Nephron (organoid): ENCODE data around the gene DPF3.
A peak's percentile ranks its signal among the peaks of the same experiment; 100 is the strongest.

Experiments used
- H3K27ac Mint-ChIP-seq, 3 experiments: 2 replicates each; pipeline ENCODE4 v1.8.0; 2020; ENCODE audit warnings: mixed read lengths in 3 of 3, mild to moderate bottlenecking in 2 of 3, moderate library complexity in 1 of 3
- H3K27me3 Mint-ChIP-seq: 2 replicates; pipeline ENCODE4 v1.8.0; 2021; ENCODE audit warnings: low read depth, mild to moderate bottlenecking, moderate library complexity, mixed read lengths
- H3K36me3 Mint-ChIP-seq: 2 replicates; pipeline ENCODE4 v1.8.0; 2020; ENCODE audit warnings: low read depth, mixed read lengths
- H3K4me1 Mint-ChIP-seq: 2 replicates; pipeline ENCODE4 v1.8.0; 2020; ENCODE audit warnings: mixed read lengths
- H3K4me3 Mint-ChIP-seq, 3 experiments: 2 replicates each; pipeline ENCODE4 v1.8.0; 2020; ENCODE audit warnings: mild to moderate bottlenecking in 3 of 3, mixed read lengths in 3 of 3, moderate library complexity in 2 of 3
- H3K9me3 Mint-ChIP-seq: 2 replicates; pipeline ENCODE4 v1.8.0; 2020; ENCODE audit warnings: mixed read lengths
- TF ChIP-seq, protein P1 (sequence below), 3 experiments: fragments of 200-600 bp; sonication (generic); IDR thresholded peaks; one replicate each; pipeline ENCODE4 v1.5.0; 2021; ENCODE audit warnings: antibody characterized with exemption in 3 of 3; ENCODE audit not compliant: unreplicated experiment in 3 of 3

Gene DPF3

DNA sequence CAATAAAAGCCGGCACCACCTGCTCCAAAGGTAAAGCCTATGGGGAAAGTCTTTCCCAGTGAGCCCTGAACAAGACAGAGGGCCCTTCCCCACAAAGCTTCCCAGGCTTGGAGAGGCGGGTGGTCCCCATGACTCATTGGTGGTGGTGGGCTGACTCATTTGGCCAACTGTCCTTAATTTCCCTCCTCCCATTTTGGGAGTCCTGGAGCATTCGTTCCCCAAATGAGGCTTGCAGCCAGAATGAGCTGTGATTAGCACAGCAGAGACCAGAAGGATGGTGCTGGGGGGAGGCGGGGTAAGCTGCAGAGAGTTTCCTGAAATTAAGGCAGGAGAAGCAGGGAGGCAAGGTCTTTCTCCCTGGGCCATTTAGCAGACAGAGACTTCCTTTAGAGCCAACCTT lies 241.7 kb downstream of the DPF3 start:
- Mint-ChIP-seq H3K9me3 (no peaks in the 10 kb centered on the region), H3K4me1 (peaks cover 12% of the 10 kb centered on the region), H3K27ac (no peak overlapping the region), H3K4me3 (no peak overlapping the region), H3K27me3 (peaks cover 4% of the 10 kb centered on the region), H3K36me3 (no peaks in the 10 kb centered on the region)
- TF ChIP-seq, protein P1, sequence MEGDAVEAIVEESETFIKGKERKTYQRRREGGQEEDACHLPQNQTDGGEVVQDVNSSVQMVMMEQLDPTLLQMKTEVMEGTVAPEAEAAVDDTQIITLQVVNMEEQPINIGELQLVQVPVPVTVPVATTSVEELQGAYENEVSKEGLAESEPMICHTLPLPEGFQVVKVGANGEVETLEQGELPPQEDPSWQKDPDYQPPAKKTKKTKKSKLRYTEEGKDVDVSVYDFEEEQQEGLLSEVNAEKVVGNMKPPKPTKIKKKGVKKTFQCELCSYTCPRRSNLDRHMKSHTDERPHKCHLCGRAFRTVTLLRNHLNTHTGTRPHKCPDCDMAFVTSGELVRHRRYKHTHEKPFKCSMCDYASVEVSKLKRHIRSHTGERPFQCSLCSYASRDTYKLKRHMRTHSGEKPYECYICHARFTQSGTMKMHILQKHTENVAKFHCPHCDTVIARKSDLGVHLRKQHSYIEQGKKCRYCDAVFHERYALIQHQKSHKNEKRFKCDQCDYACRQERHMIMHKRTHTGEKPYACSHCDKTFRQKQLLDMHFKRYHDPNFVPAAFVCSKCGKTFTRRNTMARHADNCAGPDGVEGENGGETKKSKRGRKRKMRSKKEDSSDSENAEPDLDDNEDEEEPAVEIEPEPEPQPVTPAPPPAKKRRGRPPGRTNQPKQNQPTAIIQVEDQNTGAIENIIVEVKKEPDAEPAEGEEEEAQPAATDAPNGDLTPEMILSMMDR (IDR thresholded peaks at IDR 0.05; ENCODE audit: unreplicated experiment in 3 of 3) = no peak

DNA sequence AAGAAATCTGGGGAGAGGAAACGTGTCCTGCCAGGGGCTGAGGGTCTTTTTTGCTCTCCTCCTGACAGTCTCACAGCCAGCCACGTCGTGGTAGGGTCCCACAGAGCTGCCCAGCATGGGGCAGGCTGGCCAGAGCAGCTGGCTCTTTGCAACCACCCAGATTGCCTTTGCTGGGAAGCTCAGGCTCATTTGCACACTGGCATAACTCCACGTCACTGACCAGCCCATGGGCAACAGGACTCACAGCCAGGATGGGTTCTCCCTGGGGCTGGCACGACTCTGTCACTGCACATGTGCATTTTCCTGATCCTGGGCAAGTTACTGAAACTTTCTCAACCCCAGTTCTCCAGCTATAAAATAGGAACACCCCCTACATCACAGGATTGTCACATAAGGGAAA lies 242.2 kb downstream of the DPF3 start:
- H3K4me1 Mint-ChIP-seq = peaks cover 12% of the 10 kb centered on the region
- TF ChIP-seq, protein P1 (IDR thresholded peaks at IDR 0.05; ENCODE audit: unreplicated experiment in 3 of 3) = no peak
- no peak overlapping the region for H3K27ac Mint-ChIP-seq
- peaks cover 4% of the 10 kb centered on the region for H3K27me3 Mint-ChIP-seq
- H3K36me3 Mint-ChIP-seq = no peaks in the 10 kb centered on the region
- H3K9me3 Mint-ChIP-seq = no peaks in the 10 kb centered on the region
- no peak overlapping the region for H3K4me3 Mint-ChIP-seq

DNA sequence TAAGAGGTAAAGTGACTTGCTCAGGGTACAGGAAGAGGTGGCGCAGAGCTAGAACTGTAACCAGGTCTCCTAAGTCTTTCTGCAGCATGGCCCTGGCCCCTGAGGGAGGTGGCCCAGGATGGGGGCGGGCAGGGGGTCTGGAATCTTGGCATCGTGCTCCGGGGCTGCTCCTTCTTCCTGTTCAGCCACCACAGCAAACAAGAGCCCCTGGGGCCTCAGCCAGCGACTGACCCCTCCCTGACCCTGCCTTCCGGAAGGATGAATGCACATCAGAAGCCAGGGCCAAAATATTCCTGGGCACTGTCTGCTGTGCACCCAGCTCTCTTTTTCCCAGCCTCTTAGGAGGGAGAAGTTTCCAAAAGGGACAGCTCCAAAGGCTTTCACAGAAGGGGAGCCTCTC lies 242.8 kb downstream of the DPF3 start:
- H3K4me1 Mint-ChIP-seq = peaks cover 12% of the 10 kb centered on the region
- peak overlapping the region; percentile 40 to 73 (median 65) for H3K27ac Mint-ChIP-seq
- peaks cover 4% of the 10 kb centered on the region for H3K27me3 Mint-ChIP-seq
- no peak overlapping the region for H3K4me3 Mint-ChIP-seq
- H3K9me3 Mint-ChIP-seq = no peaks in the 10 kb centered on the region
- no peaks in the 10 kb centered on the region for H3K36me3 Mint-ChIP-seq
- TF ChIP-seq, protein P1 (IDR thresholded peaks at IDR 0.05; ENCODE audit: unreplicated experiment in 3 of 3) = no peak

DNA sequence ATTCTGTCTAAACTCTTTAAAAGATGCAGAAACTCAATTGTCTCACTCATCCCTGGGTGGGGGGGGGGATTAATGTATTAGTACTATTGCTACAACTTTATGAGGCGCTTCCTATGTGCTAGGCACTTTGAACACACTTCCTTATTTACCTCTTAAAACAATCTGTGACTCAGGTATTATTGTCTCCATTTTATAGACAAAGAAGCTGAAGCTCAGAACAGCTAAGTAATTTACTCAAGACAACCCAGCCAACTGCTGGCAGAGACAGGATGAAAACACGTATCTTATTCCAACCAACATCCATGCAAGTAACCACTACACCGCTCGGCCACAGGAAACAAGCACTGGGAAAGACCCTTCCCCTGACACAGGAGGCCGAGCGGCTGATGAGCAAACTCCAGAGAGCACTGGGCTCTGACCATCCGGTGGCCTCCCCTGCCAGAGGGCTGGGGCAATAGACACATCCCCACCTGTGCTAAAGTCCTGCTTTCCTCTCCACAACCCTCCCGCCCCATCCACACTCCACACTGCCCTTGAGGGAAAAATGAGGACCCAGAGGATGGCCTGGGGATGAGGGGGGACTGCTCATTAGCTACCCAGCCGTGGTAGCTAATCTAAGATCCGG lies 244.2 kb downstream of the DPF3 start:
- H3K36me3 Mint-ChIP-seq = no peaks in the 10 kb centered on the region
- TF ChIP-seq, protein P1 (IDR thresholded peaks at IDR 0.05; ENCODE audit: unreplicated experiment in 3 of 3) = no peak
- no peaks in the 10 kb centered on the region for H3K9me3 Mint-ChIP-seq
- no peak overlapping the region for H3K27ac Mint-ChIP-seq
- peaks cover 4% of the 10 kb centered on the region for H3K27me3 Mint-ChIP-seq
- H3K4me3 Mint-ChIP-seq = no peak overlapping the region
- H3K4me1 Mint-ChIP-seq = peaks cover 12% of the 10 kb centered on the region

DNA sequence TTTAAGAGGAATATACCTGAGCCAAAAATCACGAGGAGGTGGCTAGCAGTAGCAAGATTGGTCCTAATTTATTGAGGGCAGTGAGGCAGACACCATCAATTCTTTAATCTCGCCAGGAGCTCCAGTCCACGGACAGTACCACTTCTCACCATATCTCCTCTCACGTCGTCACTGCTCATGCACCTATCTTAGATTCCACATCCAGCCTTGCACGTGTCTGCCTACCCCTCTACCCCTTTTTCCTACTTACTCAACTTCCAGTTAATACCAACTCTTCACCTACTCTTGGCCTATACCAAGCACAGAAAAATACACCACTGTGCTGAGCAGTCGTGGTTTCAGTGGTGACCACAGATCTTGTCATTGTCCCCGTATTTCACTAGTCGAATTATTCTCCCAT lies 246.1 kb downstream of the DPF3 start:
- Mint-ChIP-seq H3K27ac (no peak overlapping the region), H3K36me3 (no peaks in the 10 kb centered on the region), H3K4me1 (peaks cover 12% of the 10 kb centered on the region), H3K9me3 (no peaks in the 10 kb centered on the region), H3K4me3 (no peak overlapping the region), H3K27me3 (peaks cover 4% of the 10 kb centered on the region)
- TF ChIP-seq, protein P1 (IDR thresholded peaks at IDR 0.05; ENCODE audit: unreplicated experiment in 3 of 3) = no peak

DNA sequence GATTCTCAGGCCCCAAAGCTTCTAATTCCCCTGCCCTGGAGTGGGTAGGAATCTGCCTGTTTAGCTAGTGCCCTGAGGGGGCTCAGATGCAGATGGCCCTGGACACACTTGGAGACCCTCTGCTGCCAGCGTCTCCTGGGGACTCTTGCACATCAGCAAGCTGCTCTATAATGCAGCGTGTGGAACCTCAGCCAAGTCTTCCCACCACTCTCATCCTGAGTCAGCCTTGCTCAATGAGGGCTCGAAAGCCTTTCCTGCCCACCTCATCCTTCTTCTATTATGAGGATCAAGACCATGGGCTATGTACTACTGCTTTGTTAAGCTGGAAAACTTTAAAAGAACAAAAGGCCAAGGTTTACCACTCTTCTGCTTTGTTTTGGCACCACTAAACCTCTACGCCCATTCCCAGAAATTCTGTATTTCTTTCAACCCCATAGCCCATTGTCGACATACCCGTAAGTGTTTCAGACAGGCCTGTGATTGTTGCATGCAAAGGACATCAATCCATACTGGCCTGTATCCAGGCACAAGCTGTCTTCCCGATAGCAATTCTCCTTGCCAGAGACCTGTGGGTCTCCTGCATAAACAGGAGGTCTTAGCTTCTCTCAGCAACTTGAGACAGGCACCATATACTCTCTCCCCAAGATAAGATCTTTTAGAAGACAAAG lies 246.9 kb downstream of the DPF3 start:
- TF ChIP-seq, protein P1 (IDR thresholded peaks at IDR 0.05; ENCODE audit: unreplicated experiment in 3 of 3) = no peak
- Mint-ChIP-seq H3K27ac (no peak overlapping the region), H3K4me3 (no peak overlapping the region), H3K36me3 (no peaks in the 10 kb centered on the region), H3K4me1 (peaks cover 12% of the 10 kb centered on the region), H3K9me3 (no peaks in the 10 kb centered on the region), H3K27me3 (peaks cover 4% of the 10 kb centered on the region)
